Immature natural killer cell (primary cell): ENCODE data around the gene DUSP5. TPM values are rescaled to one million over a fixed set of nuclear protein-coding genes. Genes with fewer than 3 reads are reported as not detected.
"Not testable (repeated sequence)": the region's sequence is repeated elsewhere in the genome, so short reads cannot be mapped to it uniquely, and the experiment has no call there.

Experiments used
- DNase-seq, 3 donors: peaks; one replicate each; pipeline ENCODE4 v3.0.0; 2022; ENCODE audit warnings: mixed read lengths in 1 of 3
- H3K27ac Mint-ChIP-seq, 6 donors: one replicate each; pipeline ENCODE4 v1.8.0; 2020; ENCODE audit warnings: mixed read lengths in 6 of 6, mild to moderate bottlenecking in 5 of 6, inconsistent platforms in 4 of 6, moderate library complexity in 3 of 6
- H3K27me3 Mint-ChIP-seq, 3 donors: one replicate each; pipeline ENCODE4 v1.8.0; 2020 to 2021; ENCODE audit warnings: low read depth in 3 of 3, mild to moderate bottlenecking in 3 of 3, mixed read lengths in 3 of 3, moderate library complexity in 3 of 3, inconsistent platforms in 1 of 3
- H3K36me3 Mint-ChIP-seq, 3 donors: one replicate each; pipeline ENCODE4 v1.8.0; 2020; ENCODE audit warnings: mixed read lengths in 3 of 3, inconsistent platforms in 2 of 3, mild to moderate bottlenecking in 2 of 3
- H3K4me1 Mint-ChIP-seq, 2 donors: one replicate each; pipeline ENCODE4 v1.8.0; 2020; ENCODE audit warnings: inconsistent platforms in 2 of 2, mild to moderate bottlenecking in 2 of 2, mixed read lengths in 2 of 2, moderate library complexity in 1 of 2
- H3K4me3 Mint-ChIP-seq, 5 donors: one replicate each; pipeline ENCODE4 v1.8.0; 2020; ENCODE audit warnings: mild to moderate bottlenecking in 5 of 5, mixed read lengths in 5 of 5, inconsistent platforms in 3 of 5, moderate library complexity in 3 of 5
- H3K9me3 Mint-ChIP-seq, 6 donors: one replicate each; pipeline ENCODE4 v1.8.0; 2020; ENCODE audit warnings: mild to moderate bottlenecking in 6 of 6, mixed read lengths in 6 of 6, inconsistent platforms in 4 of 6, moderate library complexity in 3 of 6
- polyA plus RNA-seq, 3 donors: library from polyadenylated mRNA; unstranded; fragments of 300-500 nt; fragmentation: Illumina TruSeq; gene quantifications; one replicate each; pipeline ENCODE4 v1.2.3, GENCODE V29; 2021

Gene DUSP5
- polyA plus RNA-seq, 3 donors from 2014 or later: 2.9 to 4.5 (median 2.9) TPM

DNA sequence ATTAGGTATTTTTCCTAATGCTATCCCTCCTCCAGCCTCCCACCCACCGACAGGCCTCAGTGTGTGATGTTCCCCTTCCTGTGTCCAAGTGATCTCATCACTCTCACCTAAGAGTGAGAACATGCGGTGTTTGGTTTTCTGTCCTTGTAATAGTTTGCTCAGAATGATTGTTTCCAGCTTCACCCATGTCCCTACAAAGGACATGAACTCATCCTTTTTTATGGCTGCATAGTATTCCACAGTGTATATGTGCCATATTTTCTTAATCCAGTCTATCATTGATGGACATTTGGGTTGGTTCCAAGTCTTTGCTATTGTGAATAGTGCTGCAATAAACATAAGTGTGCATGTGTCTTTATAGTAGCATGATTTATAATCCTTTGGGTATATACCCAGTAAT is 29.4 kb upstream of the DUSP5 start:
- H3K9me3 Mint-ChIP-seq, H3K4me3 Mint-ChIP-seq, H3K36me3 Mint-ChIP-seq, H3K4me1 Mint-ChIP-seq, DNase-seq, H3K27ac Mint-ChIP-seq, H3K27me3 Mint-ChIP-seq: not testable (repeated sequence)

GRCh38 chr10:110470541-110470940 is 27.2 kb upstream of the DUSP5 start:
- not testable (repeated sequence) for H3K4me1 Mint-ChIP-seq, H3K27me3 Mint-ChIP-seq, H3K27ac Mint-ChIP-seq

GRCh38 chr10:110471566-110472139 is 26.1 kb upstream of the DUSP5 start:
- Mint-ChIP-seq H3K27ac (no peak overlapping the region), H3K4me3 (no peak overlapping the region), H3K27me3 (peaks cover 0 to 1% (median 0%) of the 10 kb centered on the region in 3 donors), H3K9me3 (no peaks in the 10 kb centered on the region), H3K4me1 (no peaks in the 10 kb centered on the region), H3K36me3 (peaks cover 0 to under 1% (median 0%) of the 10 kb centered on the region in 3 donors)
- DNase-seq: no peak

More at GRCh38 chr10:110470541-110470940, 27.2 kb upstream of the DUSP5 start:
- not testable (repeated sequence) for H3K9me3 Mint-ChIP-seq, DNase-seq, H3K4me3 Mint-ChIP-seq, H3K36me3 Mint-ChIP-seq

GRCh38 chr10:110474017-110474416 is 23.7 kb upstream of the DUSP5 start:
- H3K4me1 Mint-ChIP-seq: no peaks in the 10 kb centered on the region

GRCh38 chr10:110474826-110475225 is 22.9 kb upstream of the DUSP5 start:
- Mint-ChIP-seq H3K36me3 (peaks cover 0 to 8% (median 0%) of the 10 kb centered on the region in 3 donors), H3K4me1 (no peaks in the 10 kb centered on the region), H3K9me3 (no peaks in the 10 kb centered on the region), H3K27ac (no peak overlapping the region), H3K27me3 (peaks cover 0 to 4% (median 2%) of the 10 kb centered on the region in 3 donors), H3K4me3 (no peak overlapping the region)
- DNase-seq: no peak

More at GRCh38 chr10:110474017-110474416, 23.7 kb upstream of the DUSP5 start:
- Mint-ChIP-seq H3K27me3 (peaks cover 0 to 4% (median 2%) of the 10 kb centered on the region in 3 donors), H3K27ac (no peak overlapping the region), H3K9me3 (no peaks in the 10 kb centered on the region), H3K4me3 (no peak overlapping the region), H3K36me3 (peaks cover 0 to 8% (median 0%) of the 10 kb centered on the region in 3 donors)
- no peak for DNase-seq

- no peak for DNase-seq
- no peak overlapping the region for H3K4me3 Mint-ChIP-seq
- peaks cover 0 to 8% (median 0%) of the 10 kb centered on the region in 3 donors for H3K36me3 Mint-ChIP-seq
- peaks cover 0 to 4% (median 2%) of the 10 kb centered on the region in 3 donors for H3K27me3 Mint-ChIP-seq
- H3K4me1 Mint-ChIP-seq: no peaks in the 10 kb centered on the region
- H3K27ac Mint-ChIP-seq: no peak overlapping the region
- H3K9me3 Mint-ChIP-seq: no peaks in the 10 kb centered on the region
Observed at GRCh38 chr10:110475722-110476515, 21.8 kb upstream of the DUSP5 start.

DNA sequence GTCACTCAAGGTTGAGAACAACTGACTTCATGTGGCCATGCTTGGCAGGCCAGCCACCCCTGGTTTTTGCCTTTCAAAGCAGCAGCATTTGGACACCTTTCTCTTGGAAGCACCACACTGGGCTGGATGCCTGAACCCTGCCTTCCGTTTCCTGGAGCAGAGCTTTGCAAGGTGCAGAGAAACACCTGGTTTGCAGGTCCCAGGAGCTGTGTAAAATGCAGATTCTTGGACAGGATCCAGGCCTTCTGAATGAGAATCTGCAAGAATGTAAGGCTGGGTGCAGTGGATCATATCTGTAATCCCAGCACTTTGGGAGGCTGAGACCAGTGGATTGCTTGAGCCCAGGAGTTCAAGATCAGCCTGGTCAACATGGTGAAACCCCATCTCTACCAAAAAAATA is 18.0 kb upstream of the DUSP5 start:
- Mint-ChIP-seq H3K27ac (no peak overlapping the region), H3K4me1 (no peaks in the 10 kb centered on the region)

DNA sequence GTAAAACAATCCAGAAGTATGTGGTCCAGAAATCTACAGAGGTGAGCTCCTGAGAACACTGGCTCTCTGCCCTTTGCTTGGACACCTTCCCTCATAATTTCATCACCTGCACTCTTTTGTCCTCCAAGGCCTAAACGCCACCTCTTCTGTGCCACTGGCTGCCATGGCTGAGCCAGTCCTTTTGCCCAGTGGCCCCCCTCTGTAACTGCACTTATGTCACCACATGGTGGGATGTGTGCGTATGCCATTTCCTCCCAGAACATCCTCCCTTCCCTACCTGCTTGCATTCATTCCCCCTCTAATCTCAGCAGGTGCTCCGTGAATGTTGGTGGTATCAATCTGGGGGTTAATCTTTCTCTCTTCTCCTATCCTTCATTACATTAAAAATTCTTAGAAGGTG is 17.3 kb upstream of the DUSP5 start:
- Mint-ChIP-seq H3K27ac (no peak overlapping the region), H3K27me3 (peaks cover 2 to 5% (median 4%) of the 10 kb centered on the region in 3 donors), H3K9me3 (no peaks in the 10 kb centered on the region), H3K4me1 (no peaks in the 10 kb centered on the region), H3K36me3 (peaks cover 0 to 8% (median 0%) of the 10 kb centered on the region in 3 donors), H3K4me3 (no peak overlapping the region)
- DNase-seq: no peak

More for the DNA sequence above, 18.0 kb upstream of the DUSP5 start:
- H3K4me3 Mint-ChIP-seq: no peak overlapping the region
- H3K9me3 Mint-ChIP-seq: no peaks in the 10 kb centered on the region
- no peak for DNase-seq
- peaks cover 2 to 5% (median 4%) of the 10 kb centered on the region in 3 donors for H3K27me3 Mint-ChIP-seq
- peaks cover 0 to 8% (median 0%) of the 10 kb centered on the region in 3 donors for H3K36me3 Mint-ChIP-seq

- no peak for DNase-seq
- H3K9me3 Mint-ChIP-seq: no peaks in the 10 kb centered on the region
- no peak overlapping the region for H3K27ac Mint-ChIP-seq
- H3K4me1 Mint-ChIP-seq: no peaks in the 10 kb centered on the region
- peaks cover under 1 to 5% (median 2%) of the 10 kb centered on the region in 3 donors for H3K27me3 Mint-ChIP-seq
- H3K36me3 Mint-ChIP-seq: peaks cover 0 to 5% (median 0%) of the 10 kb centered on the region in 3 donors
- H3K4me3 Mint-ChIP-seq: no peak overlapping the region
Observed at GRCh38 chr10:110481919-110482318, 15.8 kb upstream of the DUSP5 start.

DNA sequence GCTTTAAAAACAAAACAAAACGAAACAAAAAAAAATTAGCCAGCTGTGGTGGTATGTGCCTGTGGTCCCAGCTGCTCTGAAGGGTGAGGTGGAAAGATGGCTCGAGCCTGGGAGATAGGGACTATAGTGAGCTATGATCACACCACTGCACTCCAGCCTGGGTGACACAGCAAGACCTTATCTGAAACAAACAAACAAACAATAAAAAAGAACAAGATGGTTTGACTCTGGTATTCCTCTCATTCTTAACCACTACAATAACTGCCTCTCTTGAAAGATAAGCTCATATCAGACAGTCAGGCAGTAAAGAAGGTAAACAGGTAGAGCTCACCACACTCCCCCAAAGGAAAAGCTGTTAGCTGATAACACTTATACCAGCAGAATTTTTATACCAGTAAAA is 14.1 kb upstream of the DUSP5 start:
- H3K4me1 Mint-ChIP-seq: peaks cover under 1% of the 10 kb centered on the region in 2 donors
- no peaks in the 10 kb centered on the region for H3K36me3 Mint-ChIP-seq
- H3K27ac Mint-ChIP-seq: no peak overlapping the region
- H3K27me3 Mint-ChIP-seq: peaks cover 0 to 3% (median 2%) of the 10 kb centered on the region in 3 donors
- DNase-seq: no peak
- no peaks in the 10 kb centered on the region for H3K9me3 Mint-ChIP-seq
- H3K4me3 Mint-ChIP-seq: no peak overlapping the region

DNA sequence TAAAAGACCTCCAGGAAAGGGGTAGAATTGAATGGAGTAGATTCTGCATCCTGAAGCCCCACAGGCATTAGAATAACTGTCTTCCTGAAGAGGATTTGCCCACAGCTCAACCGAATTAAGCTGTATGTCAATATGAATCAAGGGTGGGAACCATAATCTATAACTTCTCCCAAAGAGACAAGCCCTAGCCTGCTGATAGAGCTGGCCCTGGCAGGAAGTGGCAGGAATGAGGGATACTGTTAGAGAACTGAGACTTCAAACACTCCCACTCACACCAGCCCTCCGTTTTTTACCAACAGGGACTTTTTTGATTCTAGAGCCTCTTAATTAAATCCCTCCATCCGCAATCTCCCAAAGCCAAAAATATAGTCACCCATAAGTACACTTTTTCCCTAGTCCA is 12.2 kb upstream of the DUSP5 start:
- Mint-ChIP-seq H3K36me3 (no peaks in the 10 kb centered on the region), H3K9me3 (no peaks in the 10 kb centered on the region), H3K4me3 (no peak overlapping the region), H3K4me1 (peaks cover 5 to 8% of the 10 kb centered on the region in 2 donors), H3K27me3 (peaks cover 0 to 5% (median 3%) of the 10 kb centered on the region in 3 donors), H3K27ac (no peak overlapping the region)
- no peak for DNase-seq

DNA sequence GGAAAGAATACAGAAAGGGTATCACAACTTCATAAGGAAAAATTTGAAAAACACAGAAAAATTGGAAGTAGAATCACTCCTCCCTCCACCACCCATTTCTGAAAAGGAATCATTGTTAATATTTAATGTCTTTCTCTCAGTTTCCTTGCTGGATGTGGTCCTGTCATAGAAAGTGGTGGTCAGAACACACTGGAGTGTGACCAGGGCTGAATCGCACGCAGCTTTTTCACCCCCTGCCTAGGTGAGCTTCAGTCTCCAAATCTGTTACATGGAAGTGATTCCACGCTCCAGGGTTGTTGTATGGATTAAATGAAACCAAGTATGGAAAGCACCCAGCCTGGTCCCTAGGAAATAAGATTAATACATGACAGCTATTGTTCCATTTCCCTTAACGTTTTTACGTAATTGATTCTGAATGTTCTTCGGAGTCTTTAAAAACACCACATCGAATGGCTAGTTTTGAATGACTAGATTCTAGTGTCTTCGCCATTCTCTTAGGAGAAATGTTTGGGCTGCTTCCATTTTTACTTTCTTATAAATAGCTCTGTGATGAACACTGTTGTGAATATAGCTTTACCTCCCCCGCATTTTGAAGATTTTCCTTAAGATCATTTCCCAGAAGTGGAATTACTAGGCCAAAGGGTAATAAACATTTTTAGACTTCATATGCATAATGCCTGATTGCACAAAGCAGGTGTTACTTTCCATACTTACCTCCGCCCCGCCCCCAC is 10.9 kb upstream of the DUSP5 start:
- Mint-ChIP-seq H3K4me3 (no peak overlapping the region), H3K36me3 (no peaks in the 10 kb centered on the region), H3K9me3 (no peaks in the 10 kb centered on the region), H3K4me1 (peaks cover 5 to 8% of the 10 kb centered on the region in 2 donors), H3K27me3 (peaks cover 0 to 5% (median 2%) of the 10 kb centered on the region in 3 donors), H3K27ac (no peak overlapping the region)
- DNase-seq: no peak

- no peak overlapping the region for H3K4me3 Mint-ChIP-seq
- no peak for DNase-seq
- peaks cover 0 to 3% (median 0%) of the 10 kb centered on the region in 3 donors for H3K27me3 Mint-ChIP-seq
- H3K36me3 Mint-ChIP-seq: no peaks in the 10 kb centered on the region
- H3K27ac Mint-ChIP-seq: no peak overlapping the region
- H3K4me1 Mint-ChIP-seq: peaks cover 5 to 8% of the 10 kb centered on the region in 2 donors
- H3K9me3 Mint-ChIP-seq: no peaks in the 10 kb centered on the region
Observed at GRCh38 chr10:110487411-110488331, 10.0 kb upstream of the DUSP5 start.
